PC-3 (cell line): ENCODE data around the gene LYZL6.

Source experiments
- EZH2 ChIP-seq: fragments of 300-600 bp; sonication (generic); IDR thresholded peaks from one replicate; pipeline ENCODE4 v1.6.1; 2017; ENCODE audit warnings: antibody characterized with exemption, mild to moderate bottlenecking, low read length; ENCODE audit not compliant: unreplicated experiment
- EZH2phosphoT487 ChIP-seq: fragments of 300-600 bp; sonication (generic); IDR thresholded peaks from 2 replicates; pipeline ENCODE4 v1.6.1; 2018; ENCODE audit warnings: mild to moderate bottlenecking, antibody characterized with exemption, low read length, borderline replicate concordance

- no peak for TF ChIP-seq EZH2phosphoT487
- TF ChIP-seq EZH2 = no peak
These were observed 42.6 kb downstream of the LYZL6 start for GRCh38 chr17:35900708-35901480.
